ENCODE measurements around the gene AUP1.

- TF ChIP-seq CTCF (IDR thresholded peaks at IDR 0.05; ENCODE audit: insufficient read depth, low read length, poor library complexity, severe bottlenecking) (no peak), EZH2phosphoT487 (conservative IDR thresholded peaks at IDR 0.05; ENCODE audit: low read length) (no peak)
Observed at GRCh38 chr2:74558284-74559230, 29.1 kb upstream of the AUP1 start.
